Frontal cortex (tissue), 4 donors: ENCODE results near the gene ARMC2. TPM values are rescaled to one million over a fixed set of nuclear protein-coding genes. Genes with fewer than 3 reads are reported as not detected.

ENCODE experiments used
- DNase-seq, 2 donors: peaks; one replicate each; pipeline ENCODE4 v3.0.0; 2012; ENCODE audit warnings: low spot score in 2 of 2
- FAIRE-seq: peaks from 2 replicates; lab custom pipeline; 2012; peaks lifted over from hg19 to GRCh38; lab: Jason Lieb, UNC
- small RNA-seq: library from RNA; depleted of rRNA; stranded (forward); fragments of <200 nt; gene quantifications from one replicate; pipeline ENCODE3, GENCODE V24; 2014
- total RNA-seq: library from RNA; depleted of rRNA; stranded (reverse); fragments of >200 nt; gene quantifications from one replicate; pipeline ENCODE4 v1.2.3, GENCODE V29; 2014
- donor health status: control.
- donor health status: control.
- donor health status: control.

ARMC2 gene
- total RNA-seq, 1 donor from 2014 or later: 16.3 TPM

- DNase-seq (no peak), FAIRE-seq (no peak)
Observed at GRCh38 chr6:109006818-109007217, 158.6 kb downstream of the ARMC2 start.

DNA sequence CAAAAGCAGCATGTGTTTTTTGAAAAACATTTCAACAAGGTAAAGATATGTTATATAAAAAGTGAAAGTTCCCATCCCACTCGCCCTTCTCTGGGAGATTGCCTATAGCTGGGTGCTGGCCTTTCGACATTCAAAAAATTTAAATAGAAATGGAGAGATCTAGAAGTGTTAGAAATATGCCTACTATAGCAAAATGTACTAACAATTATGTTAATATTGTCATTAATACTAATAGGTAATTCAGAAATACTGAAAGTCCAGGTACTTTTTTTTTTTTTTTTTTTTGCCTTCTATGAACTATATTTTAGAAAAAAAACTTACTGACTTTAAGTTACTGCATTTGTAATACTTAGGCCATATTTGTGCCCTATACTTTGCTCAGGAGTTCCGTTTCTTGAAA is 159.3 kb downstream of the ARMC2 start:
- FAIRE-seq: no peak
- DNase-seq: no peak

GRCh38 chr6:109008054-109008453 is 159.8 kb downstream of the ARMC2 start:
- FAIRE-seq: no peak
- no peak for DNase-seq

GRCh38 chr6:109008537-109009235 is 160.5 kb downstream of the ARMC2 start:
- FAIRE-seq (no peak), DNase-seq (peak; percentile 18 to 21)

- FAIRE-seq (no peak), DNase-seq (peak; percentile 81 to 83)
Observed at GRCh38 chr6:109009236-109009961, 161.2 kb downstream of the ARMC2 start.

- no peak for DNase-seq
- FAIRE-seq: no peak
Observed at GRCh38 chr6:109009962-109010704, 161.9 kb downstream of the ARMC2 start.

- no peak for FAIRE-seq
- no peak for DNase-seq
Observed at GRCh38 chr6:109010705-109011102, 162.5 kb downstream of the ARMC2 start.

- peak; percentile 10 for FAIRE-seq
Observed at GRCh38 chr6:109013656-109014305, 165.6 kb downstream of the ARMC2 start.

GRCh38 chr6:109014606-109015005 is 166.4 kb downstream of the ARMC2 start:
- DNase-seq: no peak
- no peak for FAIRE-seq

More at GRCh38 chr6:109013656-109014305, 165.6 kb downstream of the ARMC2 start:
- DNase-seq: no peak

DNA sequence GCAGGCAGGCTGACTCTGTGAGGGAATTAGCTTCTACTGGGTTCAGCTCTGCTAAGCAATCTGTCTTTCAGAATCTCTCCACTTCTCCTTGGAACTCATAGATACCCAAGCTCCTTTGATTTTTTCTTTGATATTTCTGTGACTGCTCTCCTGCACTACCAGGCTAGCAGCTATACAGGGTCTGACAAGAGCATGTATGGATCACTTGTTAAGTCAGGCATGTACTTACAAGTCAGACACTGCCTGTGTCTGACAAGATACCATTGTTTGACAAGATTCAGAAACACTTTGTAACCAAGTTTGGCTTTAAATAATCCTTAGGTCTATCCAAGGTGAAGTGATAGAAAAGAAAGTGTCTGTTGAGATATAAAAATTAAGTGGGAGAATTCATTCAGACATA is 167.0 kb downstream of the ARMC2 start:
- FAIRE-seq: no peak
- no peak for DNase-seq

- no peak for FAIRE-seq
- DNase-seq: no peak
Observed at GRCh38 chr6:109019911-109020310, 171.7 kb downstream of the ARMC2 start.

DNA sequence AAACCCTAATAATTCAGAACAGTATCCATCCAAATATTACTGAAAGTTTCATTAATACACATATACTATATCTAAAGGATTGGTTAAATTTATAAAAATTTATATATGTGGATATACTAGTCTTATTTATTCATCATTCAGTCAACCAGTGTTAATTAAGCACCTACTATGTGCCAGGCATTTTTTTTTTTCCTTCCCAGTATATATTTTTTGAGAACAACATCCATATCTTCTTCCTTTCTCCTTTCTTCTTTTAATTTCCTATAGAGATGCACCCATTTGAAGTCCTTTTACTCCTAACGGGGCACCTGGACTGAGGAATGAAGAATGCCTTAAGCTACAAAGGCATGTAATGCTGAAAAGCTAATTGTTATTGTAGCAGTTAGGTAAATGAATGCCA is 173.6 kb downstream of the ARMC2 start:
- no peak for FAIRE-seq
- DNase-seq: no peak

- no peak for FAIRE-seq
Observed at GRCh38 chr6:109023356-109023925, 175.2 kb downstream of the ARMC2 start.

More at GRCh38 chr6:109023356-109023925, 175.2 kb downstream of the ARMC2 start:
- no peak for DNase-seq

Small RNAs within 50 kb of the gene (small RNA-seq; reads per million reads assigned to genes)
- gene AL445189.2 (not detected), gene Z95118.1 (not detected)

Other genes starting within 250 kb of the ARMC2 start
- gene SESN1, start 246.4 kb downstream of the ARMC2 start, total RNA-seq: 34.6 TPM
- 97.4 TPM for gene CEP57L1, start 247.1 kb downstream of the ARMC2 start, total RNA-seq